Measurements from ENCODE around the gene DMXL2. TPM values are rescaled to one million over a fixed set of nuclear protein-coding genes. Genes with fewer than 3 reads are reported as not detected.

Gene DMXL2
- total RNA-seq, 2 donors from 2014 or later = 21.7 to 33.4 TPM

DNA sequence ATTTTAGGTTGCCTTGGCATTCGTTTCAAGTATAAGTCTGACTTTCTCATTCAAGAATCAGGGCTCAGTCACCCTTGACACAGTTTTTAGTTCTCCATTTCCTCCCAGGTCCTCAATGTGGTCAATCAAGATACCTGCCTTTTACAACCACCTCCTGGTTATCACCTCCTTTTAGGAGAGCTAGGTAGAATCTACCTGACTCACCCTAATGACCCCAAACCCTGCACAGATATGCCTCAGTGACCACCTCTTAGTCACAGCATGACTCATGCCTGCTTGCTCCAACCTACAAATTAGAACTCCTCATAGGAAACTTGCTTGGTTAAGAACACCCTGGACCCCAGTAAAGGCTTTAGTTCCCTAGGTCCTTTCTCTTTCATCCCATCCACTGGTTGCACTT is 22.5 kb downstream of the DMXL2 start:
- TF ChIP-seq, protein P1, sequence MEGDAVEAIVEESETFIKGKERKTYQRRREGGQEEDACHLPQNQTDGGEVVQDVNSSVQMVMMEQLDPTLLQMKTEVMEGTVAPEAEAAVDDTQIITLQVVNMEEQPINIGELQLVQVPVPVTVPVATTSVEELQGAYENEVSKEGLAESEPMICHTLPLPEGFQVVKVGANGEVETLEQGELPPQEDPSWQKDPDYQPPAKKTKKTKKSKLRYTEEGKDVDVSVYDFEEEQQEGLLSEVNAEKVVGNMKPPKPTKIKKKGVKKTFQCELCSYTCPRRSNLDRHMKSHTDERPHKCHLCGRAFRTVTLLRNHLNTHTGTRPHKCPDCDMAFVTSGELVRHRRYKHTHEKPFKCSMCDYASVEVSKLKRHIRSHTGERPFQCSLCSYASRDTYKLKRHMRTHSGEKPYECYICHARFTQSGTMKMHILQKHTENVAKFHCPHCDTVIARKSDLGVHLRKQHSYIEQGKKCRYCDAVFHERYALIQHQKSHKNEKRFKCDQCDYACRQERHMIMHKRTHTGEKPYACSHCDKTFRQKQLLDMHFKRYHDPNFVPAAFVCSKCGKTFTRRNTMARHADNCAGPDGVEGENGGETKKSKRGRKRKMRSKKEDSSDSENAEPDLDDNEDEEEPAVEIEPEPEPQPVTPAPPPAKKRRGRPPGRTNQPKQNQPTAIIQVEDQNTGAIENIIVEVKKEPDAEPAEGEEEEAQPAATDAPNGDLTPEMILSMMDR (IDR thresholded peaks at IDR 0.05) = no peak
- H3K36me3 ChIP-seq = no peaks in the 10 kb centered on the region
- H3K27me3 ChIP-seq = no peaks in the 10 kb centered on the region
- H3K9ac ChIP-seq (ENCODE audit: low read depth in 2 of 2, low read length in 2 of 2) = no peak overlapping the region
- no peaks in the 10 kb centered on the region for H3K4me1 ChIP-seq
- intact Hi-C loops (cut with DNase I) = no loop called here
- H3K27ac ChIP-seq = no peak overlapping the region
- H3K9me3 ChIP-seq = no peaks in the 10 kb centered on the region
- no peak overlapping the region for H3K4me3 ChIP-seq
- no peak for DNase-seq

DNA sequence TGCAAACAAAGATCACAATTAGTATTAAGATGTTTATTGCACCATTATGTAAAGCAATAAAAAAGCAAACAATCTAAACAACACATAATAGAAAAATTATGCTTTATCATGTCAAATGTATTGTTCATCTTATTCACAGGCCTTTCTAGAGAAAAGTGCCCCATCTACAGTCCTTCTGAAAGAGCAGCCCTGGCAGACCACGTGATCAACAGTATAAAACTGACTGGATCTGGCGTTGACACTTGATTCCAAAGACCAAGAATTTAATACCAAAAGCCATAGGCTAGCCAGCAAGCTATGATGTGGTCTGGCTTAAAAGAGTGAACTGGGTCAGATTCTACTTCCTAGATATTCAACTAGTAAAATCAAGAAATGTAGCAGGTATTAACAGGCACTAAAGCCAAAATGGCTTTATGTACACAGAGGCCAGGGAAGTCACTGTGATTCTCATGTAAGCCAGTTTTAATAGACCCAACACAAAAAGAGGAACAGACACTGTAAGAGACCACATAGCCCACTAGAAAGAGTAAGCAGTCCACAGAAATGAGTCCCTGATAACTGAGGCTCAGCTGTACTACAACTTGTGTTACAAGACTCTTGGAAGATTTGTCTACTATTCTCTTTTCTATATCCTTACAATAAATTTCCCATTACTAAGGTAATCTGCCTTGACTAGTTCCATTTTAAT is 32.5 kb downstream of the DMXL2 start:
- Histone ChIP-seq H3K36me3 (no peaks in the 10 kb centered on the region), H3K9me3 (no peaks in the 10 kb centered on the region), H3K9ac (ENCODE audit: low read depth in 2 of 2, low read length in 2 of 2) (no peak overlapping the region), H3K27ac (no peak overlapping the region), H3K4me3 (no peak overlapping the region), H3K27me3 (no peaks in the 10 kb centered on the region), H3K4me1 (no peaks in the 10 kb centered on the region)
- intact Hi-C loops (cut with DNase I) = no loop called here
- no peak for DNase-seq
- TF ChIP-seq, protein P1 (IDR thresholded peaks at IDR 0.05) = no peak

DNA sequence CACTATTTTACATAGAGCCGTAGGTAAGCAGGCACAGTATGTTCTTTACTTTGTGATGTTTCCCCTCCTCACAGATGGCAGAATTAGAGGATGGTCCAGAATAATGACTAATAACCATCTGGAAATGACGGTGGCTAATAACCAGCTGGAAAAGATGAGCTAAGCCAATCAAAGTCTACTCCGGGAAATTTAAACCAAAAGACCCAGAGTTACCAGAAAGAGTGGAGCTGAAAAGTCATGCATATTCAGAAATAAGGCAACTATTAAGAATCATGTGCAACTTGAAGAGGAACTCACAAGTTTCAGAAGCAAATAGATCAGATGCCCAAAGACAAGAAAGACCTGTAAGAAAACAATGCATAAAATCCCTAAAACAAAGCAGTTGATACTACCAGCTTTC is 33.6 kb downstream of the DMXL2 start:
- no peak overlapping the region for H3K4me3 ChIP-seq
- no peak overlapping the region for H3K9ac ChIP-seq (ENCODE audit: low read depth in 2 of 2, low read length in 2 of 2)
- no peaks in the 10 kb centered on the region for H3K27me3 ChIP-seq
- no peaks in the 10 kb centered on the region for H3K4me1 ChIP-seq
- no peaks in the 10 kb centered on the region for H3K36me3 ChIP-seq
- no peaks in the 10 kb centered on the region for H3K9me3 ChIP-seq
- no peak for DNase-seq
- H3K27ac ChIP-seq = no peak overlapping the region
- intact Hi-C loops (cut with DNase I) = no loop called here
- TF ChIP-seq, protein P1 (IDR thresholded peaks at IDR 0.05) = no peak

DNA sequence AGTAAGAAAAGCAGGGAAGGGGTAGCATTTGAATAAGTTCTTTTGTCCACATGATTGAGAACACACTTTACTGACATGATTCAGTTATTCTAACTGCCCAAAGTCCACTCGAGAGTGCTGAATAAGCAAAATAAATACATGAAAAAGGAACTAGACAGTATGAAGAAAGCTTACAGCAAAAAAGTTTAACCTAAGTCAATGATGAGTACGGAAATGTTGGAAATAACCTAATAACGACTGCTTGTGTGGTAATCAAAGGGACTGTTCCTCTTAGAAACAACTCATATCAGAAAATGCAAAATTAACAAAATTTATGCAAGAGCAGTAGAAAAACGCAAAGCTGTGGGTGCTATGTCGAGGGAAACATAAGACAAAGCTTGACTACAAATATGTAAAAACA is 36.6 kb downstream of the DMXL2 start:
- intact Hi-C loops (cut with DNase I) = no loop called here
- no peaks in the 10 kb centered on the region for H3K27me3 ChIP-seq
- DNase-seq = no peak
- no peaks in the 10 kb centered on the region for H3K36me3 ChIP-seq
- TF ChIP-seq, protein P1 (IDR thresholded peaks at IDR 0.05) = no peak
- no peaks in the 10 kb centered on the region for H3K4me1 ChIP-seq
- no peaks in the 10 kb centered on the region for H3K9me3 ChIP-seq
- H3K27ac ChIP-seq = no peak overlapping the region
- no peak overlapping the region for H3K9ac ChIP-seq (ENCODE audit: low read depth in 2 of 2, low read length in 2 of 2)
- H3K4me3 ChIP-seq = no peak overlapping the region

DNA sequence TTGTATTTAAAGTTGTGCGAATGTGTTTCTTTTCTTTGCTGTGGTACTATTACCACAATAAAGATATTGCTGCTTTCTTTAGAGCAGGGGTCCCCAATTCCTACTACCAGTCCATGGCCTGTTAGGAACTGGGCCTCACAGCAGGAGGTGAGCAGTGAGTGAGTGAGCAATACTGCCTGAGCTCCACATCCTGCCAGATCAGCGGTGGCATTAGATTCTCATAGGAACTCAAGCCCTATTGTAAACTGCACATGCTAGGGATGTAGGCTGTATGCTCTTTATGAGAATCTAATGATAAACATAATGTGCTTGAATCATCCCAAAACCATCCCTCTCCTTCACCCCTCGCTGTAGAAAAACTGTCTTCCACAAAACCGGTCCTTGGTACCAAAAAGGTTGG is 41.6 kb downstream of the DMXL2 start:
- H3K27ac ChIP-seq = no peak overlapping the region
- no peaks in the 10 kb centered on the region for H3K4me1 ChIP-seq
- DNase-seq = no peak
- intact Hi-C loops (cut with DNase I) = no loop called here
- H3K27me3 ChIP-seq = no peaks in the 10 kb centered on the region
- H3K4me3 ChIP-seq = no peak overlapping the region
- H3K9ac ChIP-seq (ENCODE audit: low read depth in 2 of 2, low read length in 2 of 2) = no peak overlapping the region
- no peaks in the 10 kb centered on the region for H3K36me3 ChIP-seq
- H3K9me3 ChIP-seq = no peaks in the 10 kb centered on the region
- TF ChIP-seq, protein P1 (IDR thresholded peaks at IDR 0.05) = no peak
